Amniotic stem cell (primary cell): Measurements from ENCODE around the gene WDR11.
"Not testable (repeated sequence)": the region's sequence is repeated elsewhere in the genome, so short reads cannot be mapped to it uniquely, and the experiment has no call there.

Experiments used
- DNase-seq: peaks from one replicate; lab custom pipeline; 2025; lab: John Stamatoyannopoulos, UW

Gene WDR11

DNA sequence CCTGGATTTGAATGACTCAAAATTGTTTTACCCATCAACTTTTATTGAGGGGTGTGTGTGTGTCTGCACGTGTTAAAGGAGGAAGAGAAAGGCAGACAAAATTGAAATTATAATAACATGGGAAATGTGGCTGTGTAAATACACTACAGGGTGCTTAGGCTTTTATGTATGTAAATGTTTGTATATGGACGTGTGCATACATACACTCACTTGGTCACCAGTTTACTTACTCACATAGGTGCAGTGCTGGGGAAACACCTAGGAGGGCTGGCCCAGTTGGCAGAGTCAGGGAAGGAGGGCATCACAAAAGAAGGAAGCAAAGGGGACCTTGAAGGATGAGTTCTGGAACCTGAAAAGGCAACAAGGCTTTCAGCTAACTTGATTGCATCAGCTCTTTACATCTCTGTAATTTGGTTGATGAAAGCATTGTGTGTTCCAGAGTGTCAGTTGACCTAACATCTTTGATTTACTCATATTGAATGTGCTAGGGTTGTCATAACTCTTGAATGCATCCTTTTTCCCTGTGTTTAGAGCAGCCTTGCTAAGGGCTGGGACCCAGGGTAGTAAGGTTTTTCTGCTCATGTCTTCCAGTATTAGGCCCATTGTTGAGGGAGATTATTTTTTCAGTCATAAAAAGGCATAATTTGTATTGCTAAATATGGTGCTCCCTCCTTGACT lies 10.2 kb downstream of the WDR11 start:
- no peak for DNase-seq

DNA sequence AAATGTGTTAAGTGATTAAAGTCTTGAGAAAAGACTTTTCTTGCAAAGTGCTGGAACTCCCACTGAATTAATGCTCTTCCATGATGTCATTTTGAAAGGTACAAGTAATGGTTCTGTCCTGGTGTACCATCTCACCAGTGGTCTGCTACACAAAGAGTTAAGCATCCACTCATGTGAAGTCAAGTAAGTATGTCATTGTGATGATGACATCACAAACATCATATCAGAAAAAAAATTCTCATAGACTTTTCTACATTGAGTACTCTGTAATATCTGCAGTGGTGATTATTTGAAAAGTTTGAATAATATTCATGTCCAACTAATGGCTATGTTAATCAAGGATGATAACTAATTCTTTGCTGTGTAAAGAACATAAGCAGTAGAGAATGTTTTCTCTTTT lies 22.6 kb downstream of the WDR11 start:
- DNase-seq: no peak

DNA sequence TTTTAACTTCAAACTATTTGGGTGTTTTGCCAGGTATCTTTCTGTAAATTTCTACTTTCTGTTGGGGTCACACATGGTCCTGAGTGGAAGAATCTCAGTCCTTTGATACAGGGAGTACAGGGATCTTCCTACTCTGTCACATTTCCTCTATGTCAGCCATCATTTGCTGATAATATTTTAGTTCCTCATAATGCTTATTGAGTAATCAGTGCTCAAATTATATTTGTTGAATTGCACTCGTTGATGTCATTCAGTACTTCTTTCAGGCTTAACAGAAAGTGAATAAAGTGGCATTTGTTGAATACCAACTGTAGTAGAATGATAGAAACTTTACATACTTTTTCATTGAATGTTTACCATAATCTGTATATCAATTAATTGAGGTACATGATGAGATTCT lies 31.9 kb downstream of the WDR11 start:
- DNase-seq: no peak

DNA sequence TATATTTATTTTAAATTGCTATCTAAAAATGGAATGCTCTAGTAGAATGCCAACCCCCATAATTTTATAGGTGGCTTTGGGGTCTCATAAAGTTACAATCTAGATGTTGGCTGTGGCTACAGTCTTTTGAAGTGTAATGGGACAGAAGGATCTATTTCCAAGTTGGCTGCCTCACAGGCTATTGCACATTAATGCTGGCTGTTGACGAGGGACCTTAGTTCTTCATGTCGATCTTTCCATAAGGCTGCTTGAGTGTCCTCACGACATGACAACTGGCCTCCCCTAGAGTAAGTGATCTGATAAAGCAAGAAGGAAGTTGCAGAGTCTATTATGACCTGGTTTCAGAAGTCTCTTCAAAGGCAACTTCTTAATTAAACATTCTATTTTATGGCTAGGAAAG lies 36.3 kb downstream of the WDR11 start:
- DNase-seq: no peak

DNA sequence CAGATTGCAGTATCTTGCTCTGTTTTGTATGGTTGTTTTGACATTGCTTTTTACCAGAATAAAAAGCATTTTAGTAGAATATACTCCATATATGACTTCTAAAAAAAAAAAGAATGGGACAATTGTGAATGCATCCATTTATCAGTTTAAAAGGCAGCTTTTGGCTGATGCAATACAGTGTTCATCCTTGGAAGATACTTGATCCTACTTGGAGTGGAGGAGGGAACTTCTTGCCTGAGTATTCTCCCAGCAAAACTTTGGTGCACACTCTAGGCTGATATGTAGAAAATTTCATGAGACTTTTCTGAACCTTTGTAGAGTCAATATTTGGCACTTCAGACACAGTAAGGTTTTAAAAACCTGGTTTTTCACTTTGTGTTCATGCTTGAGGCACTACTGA lies 40.2 kb downstream of the WDR11 start:
- DNase-seq: no peak

DNA sequence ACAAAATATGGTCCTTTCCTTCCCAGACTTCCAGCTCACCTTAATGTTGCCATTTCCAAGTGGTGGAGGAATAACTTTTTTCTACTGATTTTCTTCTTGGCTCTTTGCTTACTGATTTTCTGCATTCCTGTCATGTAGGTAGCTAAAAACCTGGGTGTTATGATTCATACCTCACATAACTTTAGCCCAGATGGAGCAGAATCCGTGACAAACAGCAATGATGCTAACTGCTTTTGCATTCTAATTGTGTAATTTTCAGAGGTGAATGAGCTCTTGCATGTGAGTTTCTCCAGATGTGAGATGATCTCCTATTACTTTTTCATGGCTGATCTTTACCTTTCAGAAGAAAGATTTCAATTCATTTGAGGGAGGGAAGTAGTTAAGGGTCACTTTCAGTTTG lies 43.4 kb downstream of the WDR11 start:
- no peak for DNase-seq

DNA sequence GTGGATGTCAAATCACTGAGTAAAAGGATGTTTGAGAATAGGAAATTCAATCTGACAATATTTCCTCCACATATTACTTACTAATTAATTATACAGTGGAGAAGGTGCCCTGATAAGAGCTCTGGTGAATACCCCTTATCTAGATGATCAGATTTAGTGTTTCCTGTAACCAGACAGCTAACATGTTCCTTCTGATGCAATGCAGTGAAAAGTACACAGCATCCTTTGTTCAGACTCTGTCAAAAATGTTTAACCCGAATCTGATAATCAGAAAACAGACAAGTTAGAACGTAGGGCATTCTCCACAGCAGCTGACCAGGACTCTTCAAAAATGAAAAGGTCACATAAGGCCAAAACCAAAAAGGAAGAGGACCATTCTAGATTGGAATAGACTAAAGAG lies 46.2 kb downstream of the WDR11 start:
- DNase-seq: no peak

DNA sequence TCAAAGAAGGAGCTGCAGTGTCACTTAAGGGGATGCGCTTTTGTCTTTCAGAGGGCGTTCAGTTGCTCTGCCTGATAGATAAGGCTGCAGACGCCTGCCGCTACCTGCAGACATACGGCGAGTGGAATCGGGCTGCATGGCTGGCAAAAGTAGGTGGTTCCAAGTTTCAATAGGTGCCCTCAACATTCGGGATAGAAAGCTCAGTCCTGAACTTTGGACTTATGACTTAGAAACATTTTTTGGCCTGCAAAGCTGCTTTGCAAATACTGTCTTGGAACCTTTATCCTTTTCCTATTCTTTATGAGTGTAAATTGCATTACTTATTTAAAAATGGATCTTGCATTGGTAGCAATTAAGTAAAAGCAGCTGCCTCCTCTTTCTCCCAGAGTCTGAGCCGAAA lies 54.1 kb downstream of the WDR11 start:
- no peak for DNase-seq

DNA sequence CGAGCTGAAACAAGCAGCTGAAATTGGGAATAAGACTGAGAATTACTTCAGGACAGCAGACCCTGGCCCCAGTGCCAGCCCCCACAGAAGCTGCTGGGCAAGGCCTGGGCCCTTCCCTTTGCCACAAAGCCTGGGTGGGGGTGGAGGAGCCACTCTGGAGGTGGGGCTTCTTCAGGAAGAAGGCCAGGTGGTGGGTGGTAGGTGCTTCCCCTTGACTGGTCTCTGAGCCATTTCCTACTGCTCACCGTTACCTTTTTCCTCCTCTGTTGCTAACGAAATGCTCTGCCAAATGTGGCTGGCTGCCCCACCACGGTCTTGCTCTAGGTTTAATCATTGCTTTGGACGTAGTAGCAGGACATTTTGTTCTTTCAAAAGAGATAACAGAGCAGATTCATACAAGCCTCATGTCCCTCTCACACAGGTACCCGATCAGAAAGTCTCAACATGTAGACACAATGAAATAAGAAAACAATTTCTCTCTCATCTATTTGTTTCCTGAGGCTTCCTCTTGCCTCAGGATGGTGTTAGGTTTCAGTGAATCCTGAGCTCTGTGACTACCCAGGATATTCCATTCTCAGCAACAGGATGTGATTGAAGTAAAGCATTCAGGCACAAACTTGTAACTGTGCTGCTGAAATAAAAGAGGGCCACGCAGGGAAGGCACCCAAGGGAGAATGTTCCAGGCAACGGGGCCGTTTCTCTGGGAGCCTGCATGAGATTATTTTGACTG lies 66.5 kb downstream of the WDR11 start:
- DNase-seq: no peak

DNA sequence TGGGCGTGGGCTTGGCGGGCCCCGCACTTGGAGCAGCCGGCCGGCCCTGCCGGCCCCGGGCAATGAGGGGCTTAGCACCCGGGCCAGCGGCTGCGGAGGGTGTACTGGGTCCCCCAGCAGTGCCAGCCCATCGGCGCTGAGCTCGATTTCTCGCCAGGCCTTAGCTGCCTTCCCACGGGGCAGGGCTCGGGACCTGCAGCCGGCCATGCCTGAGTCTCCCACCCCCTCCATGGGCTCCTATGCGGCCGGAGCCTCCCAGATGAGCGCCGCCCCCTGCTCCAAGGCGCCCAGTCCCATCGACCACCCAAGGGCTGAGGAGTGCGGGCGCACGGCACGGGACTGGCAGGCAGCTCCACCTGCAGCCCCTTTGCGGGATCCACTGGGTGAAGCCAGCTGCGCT lies 72.7 kb downstream of the WDR11 start:
- not testable (repeated sequence) for DNase-seq

DNA sequence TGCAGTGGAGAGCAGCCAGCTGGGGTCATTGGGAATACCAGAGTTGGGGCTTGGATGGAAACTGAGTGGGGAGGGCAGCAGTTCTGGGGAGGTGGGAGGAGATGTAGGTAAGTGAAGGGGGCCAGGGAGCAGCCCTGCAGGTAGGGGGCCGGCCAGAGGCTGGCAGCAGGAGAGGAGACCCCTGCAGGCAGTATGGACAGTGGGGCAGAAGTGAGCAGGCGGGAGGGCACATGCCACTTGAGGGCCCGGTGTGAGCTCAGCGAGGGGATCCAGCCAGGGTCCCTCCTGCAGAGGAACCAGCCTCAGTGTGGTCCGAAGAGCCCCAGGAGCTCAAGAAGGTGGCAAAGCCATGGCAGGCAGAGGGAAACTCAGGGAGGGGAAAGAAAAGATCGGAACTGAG lies 75.4 kb downstream of the WDR11 start:
- DNase-seq: no peak

DNA sequence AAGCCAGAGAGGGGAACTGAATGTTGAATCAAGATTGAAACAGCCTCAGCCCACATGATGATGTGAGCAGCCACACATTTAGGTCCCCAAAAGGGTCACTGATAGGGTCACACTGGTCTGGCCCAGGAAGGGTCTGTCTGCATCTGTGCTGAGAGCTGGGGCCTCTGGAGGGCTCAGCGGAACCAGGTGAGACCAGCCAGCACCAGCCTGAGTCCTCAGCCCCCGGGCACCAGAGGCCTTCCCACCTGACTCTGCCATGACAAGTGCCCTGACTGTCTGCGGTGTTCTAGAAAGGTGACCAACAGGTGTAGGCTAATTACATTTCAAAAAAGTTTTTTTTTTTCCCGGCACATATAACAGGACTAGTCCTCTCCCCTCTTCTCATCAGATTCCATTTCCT lies 76.2 kb downstream of the WDR11 start:
- no peak for DNase-seq

DNA sequence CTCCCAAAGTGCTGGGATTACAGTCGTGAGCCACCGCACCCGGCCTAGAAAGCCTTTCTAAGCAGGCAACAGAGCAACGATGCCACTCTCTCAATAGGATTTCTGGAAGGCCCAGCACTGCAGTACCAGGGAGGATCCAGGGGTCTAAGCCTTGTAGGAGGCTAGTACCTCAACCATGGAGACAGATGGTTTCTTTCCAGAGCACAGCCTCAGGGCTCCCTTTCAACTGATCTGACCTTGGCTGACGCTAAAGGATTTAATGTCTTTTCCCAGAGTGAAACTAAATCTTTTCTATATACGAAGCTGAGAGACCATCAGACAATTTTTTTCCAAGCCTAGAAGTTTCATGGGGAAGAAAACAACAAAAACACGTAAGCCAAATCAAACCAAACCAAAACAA lies 78.0 kb downstream of the WDR11 start:
- DNase-seq: no peak

DNA sequence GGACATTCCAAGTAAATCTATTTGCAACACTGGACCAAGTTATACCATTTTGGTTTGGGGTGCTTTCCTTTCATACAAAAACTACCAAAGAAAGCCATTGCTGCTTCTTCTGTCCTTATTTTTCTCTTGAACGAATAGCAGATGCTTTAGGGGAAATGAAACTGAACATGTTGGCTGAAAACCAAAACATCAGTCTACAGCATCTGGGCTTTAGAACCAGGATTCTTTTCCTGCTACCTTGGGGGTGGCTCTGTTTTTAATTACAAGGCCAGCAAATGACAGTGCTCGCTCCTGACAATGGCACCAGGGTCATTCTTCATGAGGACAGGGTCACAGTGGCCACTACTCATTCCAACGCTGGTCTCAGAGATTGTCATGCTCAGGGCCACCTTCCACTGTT lies 80.3 kb downstream of the WDR11 start:
- no peak for DNase-seq

DNA sequence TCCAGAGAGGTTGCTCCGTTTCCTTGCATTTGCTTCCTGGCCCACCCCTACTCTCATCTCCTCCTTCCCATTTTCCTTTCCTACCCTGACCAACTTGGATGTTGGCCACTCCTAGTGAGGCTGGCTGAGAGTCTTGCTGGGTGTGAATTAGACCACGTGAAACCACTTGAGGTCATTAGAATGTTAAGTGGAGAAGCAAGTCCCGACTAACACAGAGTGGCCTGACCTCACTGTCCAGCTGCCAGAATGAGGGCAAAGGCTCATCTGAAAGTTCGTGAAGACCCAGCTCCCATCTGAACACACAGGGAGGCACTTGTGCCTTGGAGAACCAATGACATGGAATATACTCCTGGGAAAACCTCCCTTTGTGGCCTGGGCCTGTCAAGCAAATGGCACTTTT lies 80.8 kb downstream of the WDR11 start:
- DNase-seq: no peak

DNA sequence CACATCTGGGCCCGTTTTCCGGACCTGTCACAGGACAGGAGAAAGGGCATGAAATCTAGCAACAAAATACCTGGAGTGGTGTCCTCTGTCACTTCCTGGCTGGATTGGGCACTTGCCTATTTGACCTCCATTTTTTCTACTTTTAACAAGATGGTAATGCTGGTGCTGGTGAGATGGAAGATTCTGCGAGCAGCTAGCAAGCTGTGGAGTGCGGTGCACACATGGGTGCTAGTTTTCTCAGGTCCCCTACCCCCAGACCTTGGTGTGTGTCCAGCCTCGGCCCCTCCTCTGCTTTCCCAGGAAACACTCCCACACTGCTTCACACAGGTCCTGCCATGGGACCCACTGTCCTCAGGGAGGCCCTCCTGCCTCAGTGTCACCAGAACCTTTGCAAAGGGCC lies 87.7 kb downstream of the WDR11 start:
- DNase-seq: no peak

DNA sequence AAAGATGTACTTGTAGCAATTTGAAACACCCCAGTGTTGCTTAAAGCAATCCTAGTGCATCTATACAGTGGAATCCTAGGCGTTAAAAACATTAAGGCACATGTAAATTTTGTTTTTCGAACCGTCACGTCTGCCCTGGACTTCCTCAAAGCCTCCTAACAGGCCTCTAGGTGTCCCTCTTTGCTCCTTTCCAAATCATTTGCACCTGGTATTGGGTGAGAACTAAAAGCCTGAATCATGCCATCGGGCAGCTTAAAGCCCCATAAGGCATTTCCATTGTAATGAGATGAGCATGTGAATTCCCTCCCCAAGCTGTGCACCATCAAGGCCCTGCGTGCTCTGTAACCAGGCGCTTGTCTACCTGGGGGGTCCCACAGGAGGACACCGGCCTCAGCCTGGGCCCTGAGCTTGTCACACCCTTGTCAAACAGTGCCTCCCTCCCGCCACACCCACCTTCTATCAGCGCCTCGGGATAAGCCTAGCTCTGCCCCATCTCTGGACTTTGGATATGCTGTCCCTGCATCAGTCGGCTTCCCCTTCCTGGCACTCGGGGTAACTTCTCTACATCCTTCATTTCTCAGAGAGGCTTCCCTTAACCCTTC lies 89.2 kb downstream of the WDR11 start:
- no peak for DNase-seq

DNA sequence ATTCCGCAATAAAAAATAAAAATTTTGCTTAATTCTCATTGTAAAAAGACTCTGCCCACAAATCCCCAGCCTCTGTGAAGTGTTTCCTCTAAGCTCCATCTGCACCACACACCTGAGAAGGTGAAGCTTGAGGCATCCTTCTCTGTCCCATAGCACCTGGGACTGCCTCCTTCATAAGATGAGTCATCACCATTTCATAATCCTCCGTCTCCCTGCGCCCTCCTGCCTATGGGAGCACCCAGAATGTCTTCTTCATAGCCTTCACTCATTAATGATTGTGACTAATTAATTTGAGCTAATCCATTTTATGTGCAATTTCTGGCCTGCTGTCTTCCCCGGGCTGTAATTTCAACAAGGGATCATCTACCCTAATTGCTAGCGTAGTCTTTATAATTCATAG lies 90.3 kb downstream of the WDR11 start:
- no peak for DNase-seq

DNA sequence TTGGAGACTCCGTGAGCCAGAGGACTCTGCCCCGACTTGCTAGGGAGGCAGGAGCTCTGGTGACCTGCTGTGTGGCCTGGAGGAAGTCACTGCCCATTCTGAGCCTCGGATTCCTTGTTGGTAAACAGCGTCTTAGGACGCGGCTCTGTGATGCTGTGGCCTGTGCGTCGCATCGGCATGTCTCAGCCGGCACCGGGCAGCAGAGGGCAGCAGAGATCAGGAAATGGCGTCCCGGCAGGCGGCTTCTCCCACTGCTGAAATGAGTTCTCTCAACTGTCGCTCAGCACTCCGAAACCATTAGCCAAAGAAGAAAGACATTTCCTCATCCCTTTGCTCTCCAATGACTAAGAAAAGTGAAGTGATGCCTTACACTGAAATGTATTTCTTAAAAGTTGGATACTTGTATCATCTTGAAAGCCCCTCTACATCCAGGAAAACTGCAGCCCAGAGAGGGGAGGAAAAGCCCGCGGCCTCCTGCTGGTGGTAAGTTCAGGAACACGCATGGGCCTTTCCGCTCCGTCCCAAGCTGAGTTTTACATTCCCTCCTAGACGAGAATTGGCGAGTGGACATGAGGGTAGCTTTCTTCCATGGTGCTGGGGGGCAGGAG lies 91.7 kb downstream of the WDR11 start:
- peak; percentile 42 for DNase-seq

DNA sequence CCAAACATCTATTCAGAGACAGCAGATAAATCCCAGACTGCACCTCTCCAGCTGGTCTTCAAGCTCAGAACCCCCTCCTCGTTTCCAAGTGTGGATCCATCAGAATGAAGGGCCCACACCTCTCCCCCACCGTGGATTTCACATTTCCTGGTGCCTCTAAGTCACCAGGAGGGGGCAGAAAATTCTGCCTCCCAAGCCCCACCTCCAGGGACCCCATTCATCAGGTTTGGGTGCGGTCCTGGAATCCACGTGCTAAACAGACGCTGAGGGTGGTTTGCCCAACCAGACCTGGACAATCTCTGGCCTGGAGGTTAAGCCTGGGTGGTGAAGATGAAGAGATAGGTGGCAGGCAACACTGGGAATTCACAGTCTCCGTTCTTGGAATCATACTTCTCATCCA lies 92.4 kb downstream of the WDR11 start:
- DNase-seq: no peak

DNA sequence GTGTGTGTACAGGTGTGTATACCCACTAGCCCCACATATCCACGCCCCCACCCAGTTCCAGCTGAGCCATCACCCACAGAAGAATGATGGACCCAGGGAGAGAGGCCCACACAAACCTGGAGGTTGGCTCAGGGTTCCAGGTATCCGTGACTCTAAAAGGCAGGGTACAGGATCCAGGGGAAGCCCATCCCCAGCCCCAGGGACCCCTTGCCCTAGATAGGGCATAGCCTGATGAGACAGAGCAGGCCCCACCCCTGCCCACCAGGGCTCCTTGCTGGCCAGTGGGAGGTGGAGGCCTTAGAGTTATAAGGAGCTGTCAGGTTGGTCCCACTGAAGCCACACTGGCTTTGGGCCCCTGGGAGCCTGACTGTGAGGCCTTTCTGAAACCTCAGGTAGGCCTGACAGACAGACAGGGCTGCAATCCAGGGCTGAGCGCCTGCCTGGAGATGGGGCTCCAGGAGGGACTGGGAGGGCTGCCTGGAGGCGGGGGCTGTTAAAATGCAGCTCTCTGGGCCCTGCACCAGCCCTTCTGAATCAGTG lies 93.5 kb downstream of the WDR11 start:
- DNase-seq: no peak

DNA sequence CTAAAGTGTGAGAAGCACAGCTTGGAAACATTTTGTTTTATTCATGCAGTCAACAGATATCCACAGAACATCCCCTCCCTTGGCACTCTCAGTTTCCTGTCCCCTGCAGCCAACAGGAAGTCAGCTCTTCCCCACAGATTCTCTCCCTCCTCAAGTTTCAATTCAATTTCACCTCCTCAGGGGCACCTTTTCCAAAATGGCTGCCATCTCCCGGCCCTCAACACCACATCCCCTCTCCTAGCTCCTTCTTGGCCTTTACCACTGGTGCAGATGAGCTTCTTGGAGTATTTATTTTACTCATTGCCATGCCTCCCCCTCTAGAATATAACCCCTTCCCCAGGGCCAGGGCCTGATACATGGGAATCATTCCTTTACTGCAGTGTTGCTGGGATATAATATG lies 94.0 kb downstream of the WDR11 start:
- no peak for DNase-seq

DNA sequence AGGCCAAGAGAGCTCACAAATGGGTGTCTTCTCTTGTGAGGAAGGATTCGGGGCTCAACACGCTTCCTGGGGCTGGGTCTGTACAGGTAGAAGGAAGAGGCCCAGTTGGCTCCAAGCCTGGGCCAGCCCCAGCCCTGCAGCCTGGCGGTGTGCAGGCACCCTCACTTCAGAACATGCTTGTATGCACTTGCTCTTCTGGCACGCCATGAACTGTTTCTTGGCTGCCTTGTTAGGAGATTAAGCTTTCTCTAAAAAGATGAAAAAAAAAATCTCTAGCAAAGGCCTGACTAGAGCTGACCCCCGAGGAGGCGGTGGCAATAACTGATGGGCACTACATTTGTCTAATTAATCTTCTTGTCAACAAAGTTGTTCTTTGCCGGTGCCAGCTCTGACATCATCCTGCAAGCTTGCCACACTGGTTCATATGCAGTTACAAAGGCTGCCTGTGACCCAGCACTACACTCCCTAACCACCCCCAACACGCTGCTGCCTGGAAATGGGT lies 94.7 kb downstream of the WDR11 start:
- DNase-seq: no peak
